GM23338 (cell line): ENCODE results near the gene DDC. TPM values are rescaled to one million over a fixed set of nuclear protein-coding genes. Genes with fewer than 3 reads are reported as not detected.

Experiments used
- ATAC-seq: fragments of 200-7000 bp; cut with Tn5 transposase; 3 replicates; pipeline ENCODE4 v1.9.1; 2020
- DNase-seq: peaks from one replicate; pipeline ENCODE4 v3.0.0-alpha.2; 2015; ENCODE audit warnings: low spot score
- H2AFZ ChIP-seq: fragments of 200-600 bp; sonication (generic); 2 replicates; pipeline ENCODE4 v1.8.0; 2016; ENCODE audit warnings: antibody characterized with exemption, mild to moderate bottlenecking, moderate library complexity
- H3F3A ChIP-seq: fragments of 200-600 bp; sonication (generic); replicated peaks from 2 replicates; pipeline ENCODE4 v1.8.0; 2017; ENCODE audit warnings: antibody characterized with exemption, mixed run types, low read depth
- H3K27ac ChIP-seq: fragments of 200-600 bp; sonication (generic); 2 replicates; pipeline ENCODE4 v1.6.1; 2016; ENCODE audit warnings: low read depth
- H3K27me3 ChIP-seq: fragments of 200-600 bp; sonication (generic); 2 replicates; pipeline ENCODE4 v1.8.0; 2016; ENCODE audit warnings: mild to moderate bottlenecking, mixed run types, moderate library complexity; ENCODE audit not compliant: insufficient read depth
- H3K36me3 ChIP-seq: fragments of 200-600 bp; sonication (generic); 2 replicates; pipeline ENCODE4 v1.8.0; 2016; ENCODE audit warnings: mild to moderate bottlenecking; ENCODE audit not compliant: insufficient read depth
- H3K4me1 ChIP-seq: fragments of 200-600 bp; sonication (generic); 2 replicates; pipeline ENCODE4 v1.8.0; 2016; ENCODE audit warnings: mild to moderate bottlenecking, moderate library complexity; ENCODE audit not compliant: insufficient read depth
- H3K4me2 ChIP-seq: fragments of 200-600 bp; sonication (generic); 2 replicates; pipeline ENCODE4 v1.7.1; 2017; ENCODE audit warnings: mixed run types
- H3K4me3 ChIP-seq: fragments of 200-600 bp; sonication (generic); 2 replicates; pipeline ENCODE4 v1.6.1; 2016; ENCODE audit warnings: mixed run types
- H3K79me2 ChIP-seq: fragments of 200-600 bp; sonication (generic); replicated peaks from 2 replicates; pipeline ENCODE4 v1.8.0; 2017; ENCODE audit warnings: mild to moderate bottlenecking; ENCODE audit not compliant: insufficient read depth
- H3K9me2 ChIP-seq: fragments of 200-600 bp; sonication (generic); 2 replicates; pipeline ENCODE4 v1.8.0; 2017; ENCODE audit not compliant: insufficient read depth
- H4K20me1 ChIP-seq: fragments of 200-600 bp; sonication (generic); replicated peaks from 2 replicates; pipeline ENCODE4 v1.8.0; 2017; ENCODE audit warnings: mild to moderate bottlenecking; ENCODE audit not compliant: insufficient read depth
- H3K27ac Mint-ChIP-seq: 2 replicates; pipeline ENCODE4 v1.8.0; 2020; ENCODE audit warnings: inconsistent platforms, mild to moderate bottlenecking, moderate library complexity, mixed read lengths
- H3K27me3 Mint-ChIP-seq: 3 replicates; pipeline ENCODE4 v1.8.0; 2022; ENCODE audit warnings: low read depth, mild to moderate bottlenecking, moderate library complexity, mixed read lengths, inconsistent platforms; ENCODE audit not compliant: insufficient read depth, poor library complexity
- H3K36me3 Mint-ChIP-seq: 3 replicates; pipeline ENCODE4 v1.8.0; 2021; ENCODE audit warnings: low read depth, mild to moderate bottlenecking, inconsistent platforms, moderate library complexity, mixed read lengths
- H3K4me1 Mint-ChIP-seq: 3 replicates; pipeline ENCODE4 v1.8.0; 2020; ENCODE audit warnings: mild to moderate bottlenecking, inconsistent platforms, mixed read lengths
- H3K4me3 Mint-ChIP-seq: 3 replicates; pipeline ENCODE4 v1.8.0; 2021; ENCODE audit warnings: moderate library complexity, mild to moderate bottlenecking, inconsistent platforms, mixed read lengths
- H3K9me3 Mint-ChIP-seq: 3 replicates; pipeline ENCODE4 v1.8.0; 2020; ENCODE audit warnings: moderate library complexity, mild to moderate bottlenecking, inconsistent platforms, mixed read lengths
- CREB1 ChIP-seq: fragments of 250-450 bp; sonication (Bioruptor Pico); IDR thresholded peaks from 2 replicates; pipeline ENCODE4 v1.5.0; 2020; ENCODE audit warnings: low read depth, mild to moderate bottlenecking, moderate library complexity
- CTCF ChIP-seq, 2 experiments: fragments of 200-600 bp in 1 of 2; sonication (generic) in 1 of 2; conservative IDR thresholded peaks; 2 replicates each; pipeline versions ENCODE4 v1.5.1 to v1.6.1; 2016 to 2017; ENCODE audit warnings: antibody characterized with exemption in 2 of 2, low read depth in 2 of 2, mild to moderate bottlenecking in 2 of 2, moderate library complexity in 1 of 2
- ETS1 ChIP-seq: IDR thresholded peaks from 2 replicates; pipeline ENCODE4 v1.6.1; 2016; ENCODE audit warnings: antibody characterized with exemption
- EZH2 ChIP-seq: fragments of 200-600 bp; sonication (generic); IDR thresholded peaks from one replicate; pipeline ENCODE4 v1.8.0; 2017; ENCODE audit warnings: antibody characterized with exemption, mild to moderate bottlenecking, low read depth; ENCODE audit not compliant: unreplicated experiment
- EZH2phosphoT487 ChIP-seq: fragments of 200-600 bp; sonication (generic); IDR thresholded peaks from one replicate; pipeline ENCODE4 v1.8.1; 2018; ENCODE audit warnings: antibody characterized with exemption; ENCODE audit not compliant: unreplicated experiment
- JUNB ChIP-seq: IDR thresholded peaks from one replicate; pipeline ENCODE4 v1.6.1; 2016; ENCODE audit warnings: antibody characterized with exemption; ENCODE audit not compliant: unreplicated experiment
- NANOG ChIP-seq: IDR thresholded peaks from 2 replicates; pipeline ENCODE4 v1.6.1; 2016; ENCODE audit warnings: antibody characterized with exemption, borderline replicate concordance
- POLR2AphosphoS5 ChIP-seq: IDR thresholded peaks from 2 replicates; pipeline ENCODE4 v1.6.1; 2016; ENCODE audit warnings: antibody characterized with exemption, low read depth
- REST ChIP-seq: IDR thresholded peaks from one replicate; pipeline ENCODE4 v1.6.1; 2018; ENCODE audit warnings: antibody characterized with exemption; ENCODE audit not compliant: unreplicated experiment
- STAT1 ChIP-seq: IDR thresholded peaks from one replicate; pipeline ENCODE4 v1.6.1; 2016; ENCODE audit warnings: antibody characterized with exemption; ENCODE audit not compliant: unreplicated experiment
- ZNF114 ChIP-seq: fragments of 250-450 bp; sonication (Bioruptor Pico); IDR thresholded peaks from 2 replicates; pipeline ENCODE4 v1.5.0; 2020; ENCODE audit warnings: mild to moderate bottlenecking, moderate library complexity
- ZNF331 ChIP-seq: fragments of 250-450 bp; sonication (Bioruptor Pico); IDR thresholded peaks from 2 replicates; pipeline ENCODE4 v1.5.0; 2020; ENCODE audit warnings: low read depth, mild to moderate bottlenecking, moderate library complexity
- polyA plus RNA-seq: library from polyadenylated mRNA; unstranded; fragments of >200 nt; fragmentation: Nextera tagmentation; extraction: Ambion mirVana; gene quantifications from 2 replicates; pipeline ENCODE4 v1.2.1, GENCODE V29; 2016
- total RNA-seq: library from RNA; depleted of rRNA; stranded (reverse); fragments of >200 nt; shearing (Covaris generic); gene quantifications from 2 replicates; pipeline ENCODE4 v1.2.3, GENCODE V29; 2014
- TF ChIP-seq, protein P1 (sequence below): fragments of 250-450 bp; sonication (Bioruptor Pico); IDR thresholded peaks from 2 replicates; pipeline ENCODE4 v1.5.0; 2020; ENCODE audit warnings: mild to moderate bottlenecking, moderate library complexity

The DDC gene
- total and polyA plus RNA-seq, 2 experiments from 2014 or later = not detected

GRCh38 chr7:50471970-50472369 is 93.2 kb downstream of the DDC start:
- Mint-ChIP-seq H3K9me3 (no peaks in the 10 kb centered on the region; the same call in 2 of the 3 replicates), H3K27ac (no peak overlapping the region), H3K4me1 (peaks cover 12% of the 10 kb centered on the region), H3K36me3 (no peaks in the 10 kb centered on the region), H3K4me3 (no peak overlapping the region), H3K27me3 (peaks cover 12% of the 10 kb centered on the region)
- Histone ChIP-seq H3K79me2 (no peaks in the 10 kb centered on the region), H3K27me3 (peaks cover 6% of the 10 kb centered on the region; the same call in 1 of the 2 replicates), H3K4me2 (no peak overlapping the region), H3K4me3 (no peak overlapping the region), H2AFZ (no peak overlapping the region), H3K27ac (no peak overlapping the region), H4K20me1 (no peaks in the 10 kb centered on the region), H3K9me2 (no peaks in the 10 kb centered on the region), H3F3A (no peaks in the 10 kb centered on the region), H3K36me3 (no peaks in the 10 kb centered on the region), H3K4me1 (no peaks in the 10 kb centered on the region)
- ATAC-seq (no peak), DNase-seq (no peak)
- TF ChIP-seq NANOG (no peak), STAT1 (no peak), REST (no peak), CTCF (conservative IDR thresholded peaks at IDR 0.05; ENCODE audit: low read depth in 2 of 2) (no peak), POLR2AphosphoS5 (no peak), CREB1 (CRISPR knock-in tag) (no peak), ZNF331 (no peak), ZNF114 (CRISPR knock-in tag) (no peak), EZH2 (no peak), JUNB (no peak), EZH2phosphoT487 (no peak), ETS1 (no peak)
- TF ChIP-seq, protein P1, sequence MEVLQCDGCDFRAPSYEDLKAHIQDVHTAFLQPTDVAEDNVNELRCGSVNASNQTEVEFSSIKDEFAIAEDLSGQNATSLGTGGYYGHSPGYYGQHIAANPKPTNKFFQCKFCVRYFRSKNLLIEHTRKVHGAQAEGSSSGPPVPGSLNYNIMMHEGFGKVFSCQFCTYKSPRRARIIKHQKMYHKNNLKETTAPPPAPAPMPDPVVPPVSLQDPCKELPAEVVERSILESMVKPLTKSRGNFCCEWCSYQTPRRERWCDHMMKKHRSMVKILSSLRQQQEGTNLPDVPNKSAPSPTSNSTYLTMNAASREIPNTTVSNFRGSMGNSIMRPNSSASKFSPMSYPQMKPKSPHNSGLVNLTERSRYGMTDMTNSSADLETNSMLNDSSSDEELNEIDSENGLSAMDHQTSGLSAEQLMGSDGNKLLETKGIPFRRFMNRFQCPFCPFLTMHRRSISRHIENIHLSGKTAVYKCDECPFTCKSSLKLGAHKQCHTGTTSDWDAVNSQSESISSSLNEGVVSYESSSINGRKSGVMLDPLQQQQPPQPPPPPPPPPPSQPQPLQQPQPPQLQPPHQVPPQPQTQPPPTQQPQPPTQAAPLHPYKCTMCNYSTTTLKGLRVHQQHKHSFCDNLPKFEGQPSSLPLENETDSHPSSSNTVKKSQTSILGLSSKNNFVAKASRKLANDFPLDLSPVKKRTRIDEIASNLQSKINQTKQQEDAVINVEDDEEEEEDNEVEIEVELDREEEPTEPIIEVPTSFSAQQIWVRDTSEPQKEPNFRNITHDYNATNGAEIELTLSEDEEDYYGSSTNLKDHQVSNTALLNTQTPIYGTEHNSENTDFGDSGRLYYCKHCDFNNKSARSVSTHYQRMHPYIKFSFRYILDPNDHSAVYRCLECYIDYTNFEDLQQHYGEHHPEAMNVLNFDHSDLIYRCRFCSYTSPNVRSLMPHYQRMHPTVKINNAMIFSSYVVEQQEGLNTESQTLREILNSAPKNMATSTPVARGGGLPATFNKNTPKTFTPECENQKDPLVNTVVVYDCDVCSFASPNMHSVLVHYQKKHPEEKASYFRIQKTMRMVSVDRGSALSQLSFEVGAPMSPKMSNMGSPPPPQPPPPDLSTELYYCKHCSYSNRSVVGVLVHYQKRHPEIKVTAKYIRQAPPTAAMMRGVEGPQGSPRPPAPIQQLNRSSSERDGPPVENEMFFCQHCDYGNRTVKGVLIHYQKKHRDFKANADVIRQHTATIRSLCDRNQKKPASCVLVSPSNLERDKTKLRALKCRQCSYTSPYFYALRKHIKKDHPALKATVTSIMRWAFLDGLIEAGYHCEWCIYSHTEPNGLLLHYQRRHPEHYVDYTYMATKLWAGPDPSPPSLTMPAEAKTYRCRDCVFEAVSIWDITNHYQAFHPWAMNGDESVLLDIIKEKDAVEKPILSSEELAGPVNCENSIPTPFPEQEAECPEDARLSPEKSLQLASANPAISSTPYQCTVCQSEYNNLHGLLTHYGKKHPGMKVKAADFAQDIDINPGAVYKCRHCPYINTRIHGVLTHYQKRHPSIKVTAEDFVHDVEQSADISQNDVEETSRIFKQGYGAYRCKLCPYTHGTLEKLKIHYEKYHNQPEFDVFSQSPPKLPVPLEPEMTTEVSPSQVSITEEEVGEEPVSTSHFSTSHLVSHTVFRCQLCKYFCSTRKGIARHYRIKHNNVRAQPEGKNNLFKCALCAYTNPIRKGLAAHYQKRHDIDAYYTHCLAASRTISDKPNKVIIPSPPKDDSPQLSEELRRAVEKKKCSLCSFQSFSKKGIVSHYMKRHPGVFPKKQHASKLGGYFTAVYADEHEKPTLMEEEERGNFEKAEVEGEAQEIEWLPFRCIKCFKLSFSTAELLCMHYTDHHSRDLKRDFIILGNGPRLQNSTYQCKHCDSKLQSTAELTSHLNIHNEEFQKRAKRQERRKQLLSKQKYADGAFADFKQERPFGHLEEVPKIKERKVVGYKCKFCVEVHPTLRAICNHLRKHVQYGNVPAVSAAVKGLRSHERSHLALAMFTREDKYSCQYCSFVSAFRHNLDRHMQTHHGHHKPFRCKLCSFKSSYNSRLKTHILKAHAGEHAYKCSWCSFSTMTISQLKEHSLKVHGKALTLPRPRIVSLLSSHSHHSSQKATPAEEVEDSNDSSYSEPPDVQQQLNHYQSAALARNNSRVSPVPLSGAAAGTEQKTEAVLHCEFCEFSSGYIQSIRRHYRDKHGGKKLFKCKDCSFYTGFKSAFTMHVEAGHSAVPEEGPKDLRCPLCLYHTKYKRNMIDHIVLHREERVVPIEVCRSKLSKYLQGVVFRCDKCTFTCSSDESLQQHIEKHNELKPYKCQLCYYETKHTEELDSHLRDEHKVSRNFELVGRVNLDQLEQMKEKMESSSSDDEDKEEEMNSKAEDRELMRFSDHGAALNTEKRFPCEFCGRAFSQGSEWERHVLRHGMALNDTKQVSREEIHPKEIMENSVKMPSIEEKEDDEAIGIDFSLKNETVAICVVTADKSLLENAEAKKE = no peak
